Progenitor cell of endocrine pancreas (in vitro differentiated cells): ENCODE measurements around the gene NTPCR. TPM values are rescaled to one million over a fixed set of nuclear protein-coding genes. Genes with fewer than 3 reads are reported as not detected.

Source experiments
- DNase-seq: peaks from one replicate; pipeline ENCODE4 v3.0.0; 2021; ENCODE audit warnings: low spot score; ENCODE audit not compliant: unreplicated experiment
- H3K27ac Mint-ChIP-seq: 2 replicates; pipeline ENCODE4 v1.8.0; 2021; ENCODE audit warnings: mild to moderate bottlenecking, moderate library complexity, mixed read lengths
- H3K27me3 Mint-ChIP-seq: 2 replicates; pipeline ENCODE4 v1.8.0; 2021; ENCODE audit warnings: mixed read lengths
- H3K36me3 Mint-ChIP-seq: 2 replicates; pipeline ENCODE4 v1.8.0; 2022; ENCODE audit warnings: mixed read lengths; ENCODE audit not compliant: insufficient read depth
- H3K4me1 Mint-ChIP-seq: 2 replicates; pipeline ENCODE4 v1.8.0; 2021; ENCODE audit warnings: low read depth, mixed read lengths
- H3K4me3 Mint-ChIP-seq: 2 replicates; pipeline ENCODE4 v1.8.0; 2021; ENCODE audit warnings: low read depth, mild to moderate bottlenecking, moderate library complexity, mixed read lengths
- H3K9me3 Mint-ChIP-seq: 2 replicates; pipeline ENCODE4 v1.8.0; 2021; ENCODE audit warnings: low read depth, mixed read lengths
- total RNA-seq: library from RNA; stranded (reverse); gene quantifications from 2 replicates; pipeline ENCODE4 v1.2.1, GENCODE V29; 2021
- TF ChIP-seq, protein P1 (sequence below): fragments of 200-600 bp; sonication (generic); IDR thresholded peaks from one replicate; pipeline ENCODE4 v1.5.0; 2021; ENCODE audit warnings: antibody characterized with exemption, mild to moderate bottlenecking; ENCODE audit not compliant: unreplicated experiment

The NTPCR gene
- total RNA-seq, 1 donor from 2014 or later, result 59.0 TPM

DNA sequence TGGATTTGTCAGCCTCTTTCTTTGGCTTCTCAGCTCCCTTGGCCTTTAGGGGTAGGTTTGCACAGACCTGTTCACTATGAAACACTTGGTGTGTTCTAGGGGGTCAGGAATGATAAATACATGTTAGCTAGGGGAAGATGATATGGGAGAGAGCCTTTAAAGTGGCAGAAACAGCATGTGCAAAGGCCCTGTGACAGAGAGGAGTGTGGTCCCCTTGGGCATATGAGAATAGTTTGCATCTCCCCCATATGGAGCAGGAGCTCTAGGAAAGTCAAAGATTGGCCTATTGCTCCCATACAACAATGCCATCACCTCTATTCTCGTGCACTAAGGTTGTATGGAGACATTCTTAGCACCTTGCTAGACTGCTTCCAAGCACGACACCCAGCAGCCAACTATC is 10.7 kb upstream of the NTPCR start:
- DNase-seq, result no peak
- Mint-ChIP-seq H3K4me1 (peaks cover 2% of the 10 kb centered on the region), H3K27ac (no peak overlapping the region), H3K27me3 (peaks cover 6% of the 10 kb centered on the region), H3K36me3 (no peaks in the 10 kb centered on the region), H3K9me3 (no peaks in the 10 kb centered on the region), H3K4me3 (no peak overlapping the region)
- TF ChIP-seq, protein P1, sequence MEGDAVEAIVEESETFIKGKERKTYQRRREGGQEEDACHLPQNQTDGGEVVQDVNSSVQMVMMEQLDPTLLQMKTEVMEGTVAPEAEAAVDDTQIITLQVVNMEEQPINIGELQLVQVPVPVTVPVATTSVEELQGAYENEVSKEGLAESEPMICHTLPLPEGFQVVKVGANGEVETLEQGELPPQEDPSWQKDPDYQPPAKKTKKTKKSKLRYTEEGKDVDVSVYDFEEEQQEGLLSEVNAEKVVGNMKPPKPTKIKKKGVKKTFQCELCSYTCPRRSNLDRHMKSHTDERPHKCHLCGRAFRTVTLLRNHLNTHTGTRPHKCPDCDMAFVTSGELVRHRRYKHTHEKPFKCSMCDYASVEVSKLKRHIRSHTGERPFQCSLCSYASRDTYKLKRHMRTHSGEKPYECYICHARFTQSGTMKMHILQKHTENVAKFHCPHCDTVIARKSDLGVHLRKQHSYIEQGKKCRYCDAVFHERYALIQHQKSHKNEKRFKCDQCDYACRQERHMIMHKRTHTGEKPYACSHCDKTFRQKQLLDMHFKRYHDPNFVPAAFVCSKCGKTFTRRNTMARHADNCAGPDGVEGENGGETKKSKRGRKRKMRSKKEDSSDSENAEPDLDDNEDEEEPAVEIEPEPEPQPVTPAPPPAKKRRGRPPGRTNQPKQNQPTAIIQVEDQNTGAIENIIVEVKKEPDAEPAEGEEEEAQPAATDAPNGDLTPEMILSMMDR, result no peak

DNA sequence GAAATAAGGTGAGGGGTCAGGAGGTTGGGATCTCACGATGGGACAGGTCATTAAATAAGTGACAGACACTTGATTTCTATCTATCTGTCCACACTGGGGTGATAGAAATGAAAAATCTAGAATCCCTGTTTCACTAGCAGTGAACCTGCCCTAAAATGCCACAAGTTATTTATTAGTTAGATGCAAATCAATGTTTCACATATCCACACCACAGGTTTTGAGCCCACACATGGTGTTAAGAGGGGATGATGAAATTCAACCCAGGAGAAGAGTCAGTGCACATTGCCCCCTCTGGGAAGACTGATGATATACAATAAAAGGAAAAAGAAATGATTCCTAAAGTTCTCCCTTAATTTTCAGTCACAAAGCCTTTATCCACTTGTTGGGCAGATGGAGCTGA is 10.1 kb upstream of the NTPCR start:
- TF ChIP-seq, protein P1, result no peak
- Mint-ChIP-seq H3K27ac (no peak overlapping the region), H3K27me3 (peaks cover 6% of the 10 kb centered on the region), H3K4me3 (no peak overlapping the region), H3K4me1 (peaks cover 2% of the 10 kb centered on the region), H3K36me3 (no peaks in the 10 kb centered on the region), H3K9me3 (no peaks in the 10 kb centered on the region)
- no peak for DNase-seq

DNA sequence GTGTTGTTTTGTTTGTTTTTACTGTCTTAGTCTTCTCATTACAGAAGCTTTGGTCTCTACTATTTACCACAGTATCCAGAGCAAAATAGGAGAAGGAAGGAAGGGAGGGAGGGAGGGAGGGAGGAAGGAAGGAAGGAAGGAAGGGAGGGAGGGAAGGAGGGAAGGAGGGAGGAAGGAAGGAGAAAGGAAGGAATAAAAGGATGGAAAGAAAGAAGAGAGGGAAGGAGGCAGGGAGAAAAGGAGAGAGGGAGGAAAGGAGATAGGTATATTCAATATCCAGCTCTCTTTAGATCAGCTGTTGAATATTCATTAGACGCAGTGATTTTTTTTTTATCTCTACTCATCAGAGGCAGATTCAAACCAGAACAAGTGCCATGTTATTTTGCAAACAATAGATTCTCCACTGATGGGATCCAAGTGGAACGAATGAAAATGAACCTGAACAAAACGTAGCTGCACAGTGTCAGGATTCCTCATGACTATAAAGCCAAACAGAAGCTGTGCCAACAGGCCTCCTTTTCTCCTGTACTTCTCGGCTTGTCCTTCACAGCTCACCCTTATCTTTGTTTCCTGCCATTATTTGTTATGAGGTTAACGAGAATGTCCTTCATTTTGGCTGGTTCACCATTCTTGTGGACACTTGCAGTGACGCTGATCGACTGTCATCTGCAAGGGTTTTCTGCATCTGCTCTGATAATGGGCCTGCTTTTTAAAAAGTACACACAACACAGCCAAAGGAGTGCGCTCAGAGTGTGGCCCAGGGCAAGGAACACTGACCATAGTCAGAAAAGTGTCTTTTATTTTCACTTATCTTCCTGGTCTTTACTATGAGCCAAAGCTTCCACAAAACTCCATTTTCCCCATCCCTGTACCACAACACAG is 7.8 kb upstream of the NTPCR start:
- H3K4me3 Mint-ChIP-seq, result no peak overlapping the region
- H3K36me3 Mint-ChIP-seq, result no peaks in the 10 kb centered on the region
- H3K27ac Mint-ChIP-seq, result no peak overlapping the region
- no peaks in the 10 kb centered on the region for H3K9me3 Mint-ChIP-seq
- DNase-seq, result no peak
- peaks cover 2% of the 10 kb centered on the region for H3K27me3 Mint-ChIP-seq
- peaks cover 2% of the 10 kb centered on the region for H3K4me1 Mint-ChIP-seq
- TF ChIP-seq, protein P1, result no peak

DNA sequence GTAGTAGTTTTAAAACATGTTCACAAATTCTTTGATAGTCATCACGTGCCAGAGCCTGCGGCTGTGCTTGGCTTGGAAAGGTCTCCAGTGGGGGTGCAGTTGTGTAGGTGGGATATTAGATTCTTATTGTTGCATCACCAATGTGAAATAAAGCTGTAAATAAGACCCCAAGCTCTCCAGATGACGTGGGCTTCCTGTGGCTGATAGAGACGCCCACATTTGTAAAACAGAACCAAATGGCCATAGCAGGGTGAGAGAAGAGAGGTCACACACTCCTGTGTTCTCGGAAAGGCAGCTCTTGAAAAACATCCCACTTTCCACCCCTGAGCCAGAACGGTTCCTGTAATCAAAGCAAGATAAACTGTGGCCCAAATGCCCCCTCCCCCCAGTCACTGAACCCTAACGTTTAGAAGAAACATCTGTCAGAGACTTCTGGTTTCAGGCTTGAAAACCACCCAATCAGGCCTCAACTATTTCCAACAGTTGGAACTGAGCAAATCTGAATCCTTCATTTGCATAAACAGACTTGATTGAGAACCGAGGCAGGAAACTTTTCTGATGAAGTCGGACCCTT is 6.6 kb upstream of the NTPCR start:
- no peak for DNase-seq
- H3K36me3 Mint-ChIP-seq, result no peaks in the 10 kb centered on the region
- TF ChIP-seq, protein P1, result no peak
- peaks cover 2% of the 10 kb centered on the region for H3K4me1 Mint-ChIP-seq
- H3K27me3 Mint-ChIP-seq, result peaks cover 3% of the 10 kb centered on the region
- no peak overlapping the region for H3K4me3 Mint-ChIP-seq
- no peaks in the 10 kb centered on the region for H3K9me3 Mint-ChIP-seq
- no peak overlapping the region for H3K27ac Mint-ChIP-seq

DNA sequence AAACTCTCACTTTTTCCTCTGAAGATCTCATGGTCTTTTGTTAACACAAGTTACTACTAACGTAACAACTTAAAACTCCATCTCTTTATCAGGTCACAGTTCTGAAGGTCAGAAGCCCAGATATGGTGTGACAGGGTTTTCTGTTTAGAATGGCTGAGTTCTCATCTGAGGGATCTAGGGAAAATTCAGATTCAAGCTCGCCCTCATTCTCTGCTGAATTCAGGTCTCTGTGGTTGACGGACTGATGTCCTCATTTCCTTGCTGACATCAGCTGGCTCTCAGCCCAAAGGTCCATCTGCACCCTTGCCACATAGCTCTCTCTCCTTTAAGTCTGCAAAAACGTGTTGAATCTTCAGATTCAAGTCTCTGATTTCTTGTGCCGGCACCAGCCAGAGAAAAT is 6.1 kb upstream of the NTPCR start:
- Mint-ChIP-seq H3K9me3 (no peaks in the 10 kb centered on the region), H3K36me3 (no peaks in the 10 kb centered on the region), H3K4me1 (peaks cover 4% of the 10 kb centered on the region), H3K27ac (no peak overlapping the region), H3K27me3 (peaks cover 3% of the 10 kb centered on the region), H3K4me3 (no peak overlapping the region)
- TF ChIP-seq, protein P1, result no peak
- no peak for DNase-seq
